22Rv1 (cell line): ENCODE results near the gene NRDE2.

Experiments used
- H3K27ac ChIP-seq: fragments of 450-650 bp; 2 replicates; pipeline ENCODE4 v1.5.1; 2017
- CTCF ChIP-seq: fragments of 450-650 bp; IDR thresholded peaks from 2 replicates; pipeline ENCODE4 v1.5.1; 2017; ENCODE audit warnings: mild to moderate bottlenecking
- ZFX ChIP-seq: fragments of 450-650 bp; IDR thresholded peaks from 2 replicates; pipeline ENCODE4 v1.6.1; 2017; ENCODE audit warnings: antibody characterized with exemption, borderline replicate concordance

The NRDE2 gene

GRCh38 chr14:90368946-90369721 lies 37.4 kb upstream of the NRDE2 start:
- no peak for TF ChIP-seq CTCF

GRCh38 chr14:90362558-90362896 lies 30.8 kb upstream of the NRDE2 start:
- no peak for TF ChIP-seq ZFX
- TF ChIP-seq CTCF: no peak
- no peak overlapping the region for H3K27ac ChIP-seq

More at GRCh38 chr14:90368946-90369721, 37.4 kb upstream of the NRDE2 start:
- no peak overlapping the region for H3K27ac ChIP-seq

GRCh38 chr14:90361865-90362557 lies 30.3 kb upstream of the NRDE2 start:
- no peak for TF ChIP-seq CTCF
- no peak for TF ChIP-seq ZFX

GRCh38 chr14:90358359-90358758 lies 26.6 kb upstream of the NRDE2 start:
- H3K27ac ChIP-seq: no peak overlapping the region
- TF ChIP-seq ZFX (no peak), CTCF (no peak)

More at GRCh38 chr14:90361865-90362557, 30.3 kb upstream of the NRDE2 start:
- H3K27ac ChIP-seq: no peak overlapping the region

- no peak for TF ChIP-seq ZFX
- no peak for TF ChIP-seq CTCF
- no peak overlapping the region for H3K27ac ChIP-seq
Observed at GRCh38 chr14:90356925-90357324, 25.2 kb upstream of the NRDE2 start.

GRCh38 chr14:90355540-90356518 lies 24.1 kb upstream of the NRDE2 start:
- TF ChIP-seq CTCF (no peak), ZFX (no peak)
- H3K27ac ChIP-seq: no peak overlapping the region
